Measurements from ENCODE around the gene BAD. TPM values are rescaled to one million over a fixed set of nuclear protein-coding genes. Genes with fewer than 3 reads are reported as not detected.

Gene BAD
- total and polyA plus RNA-seq, 12 donors, result 9.5 to 219 (median 101) TPM

- no peaks in the 10 kb centered on the region for H3K36me3 ChIP-seq (replicated peaks in 1 of 2)
- DNase-seq, result peak; percentile 86 to 99 (median 97)
- 20 to 26% (median 20%) methylated on average over 13 to 20 of the region's 20 CpGs for WGBS, 4 donors
- H3K4me1 ChIP-seq (replicated peaks in 1 of 2), result peaks cover 9 to 16% of the 10 kb centered on the region in 2 donors
- intact Hi-C loops (cut with DNase I), result no loop called here
- TF ChIP-seq CTCF (IDR thresholded peaks at IDR 0.05) (peak; percentile 39 to 81 (median 73)), POLR2A (IDR thresholded peaks at IDR 0.05) (peak in 1 of 2 donors; percentile 26)
- no peaks in the 10 kb centered on the region for H3K27me3 ChIP-seq
- peak overlapping the region in 1 of 4 donors; percentile 19 for H3K4me3 ChIP-seq
- no peaks in the 10 kb centered on the region for H3K9me3 ChIP-seq (replicated peaks in 1 of 3)
- H3K27ac ChIP-seq, result peak overlapping the region in 3 of 5 donors; percentile 26 to 66 (median 53)
These were observed 47.3 kb upstream of the BAD start for GRCh38 chr11:64331569-64332371.

- no peak for DNase-seq
- WGBS, 4 donors, result 84 to 91% (median 86%) methylated on average over 9 to 11 of the region's 11 CpGs
- intact Hi-C loops (cut with DNase I), result no loop called here
These were observed 46.4 kb upstream of the BAD start for GRCh38 chr11:64330888-64331287.

GRCh38 chr11:64327993-64328392, 43.5 kb upstream of the BAD start:
- 92 to 97% (median 94%) methylated on average over 3 of the region's 3 CpGs for WGBS, 4 donors
- Histone ChIP-seq H3K4me3 (no peak overlapping the region), H3K9me3 (replicated peaks in 1 of 3) (no peaks in the 10 kb centered on the region), H3K27ac (no peak overlapping the region), H3K4me1 (replicated peaks in 1 of 2) (peaks cover 9 to 16% of the 10 kb centered on the region in 2 donors), H3K36me3 (replicated peaks in 1 of 2) (no peaks in the 10 kb centered on the region), H3K27me3 (no peaks in the 10 kb centered on the region)
- no peak for TF ChIP-seq POLR2A (IDR thresholded peaks at IDR 0.05)
- no peak for TF ChIP-seq CTCF (IDR thresholded peaks at IDR 0.05)
- no peak for DNase-seq
- intact Hi-C loops (cut with DNase I), result no loop called here

More at GRCh38 chr11:64330888-64331287, 46.4 kb upstream of the BAD start:
- H3K4me3 ChIP-seq, result no peak overlapping the region
- no peaks in the 10 kb centered on the region for H3K36me3 ChIP-seq (replicated peaks in 1 of 2)
- peaks cover 9 to 16% of the 10 kb centered on the region in 2 donors for H3K4me1 ChIP-seq (replicated peaks in 1 of 2)
- no peak overlapping the region for H3K27ac ChIP-seq
- no peaks in the 10 kb centered on the region for H3K27me3 ChIP-seq
- TF ChIP-seq CTCF (IDR thresholded peaks at IDR 0.05) (no peak), POLR2A (IDR thresholded peaks at IDR 0.05) (no peak)
- H3K9me3 ChIP-seq (replicated peaks in 1 of 3), result no peaks in the 10 kb centered on the region

DNA sequence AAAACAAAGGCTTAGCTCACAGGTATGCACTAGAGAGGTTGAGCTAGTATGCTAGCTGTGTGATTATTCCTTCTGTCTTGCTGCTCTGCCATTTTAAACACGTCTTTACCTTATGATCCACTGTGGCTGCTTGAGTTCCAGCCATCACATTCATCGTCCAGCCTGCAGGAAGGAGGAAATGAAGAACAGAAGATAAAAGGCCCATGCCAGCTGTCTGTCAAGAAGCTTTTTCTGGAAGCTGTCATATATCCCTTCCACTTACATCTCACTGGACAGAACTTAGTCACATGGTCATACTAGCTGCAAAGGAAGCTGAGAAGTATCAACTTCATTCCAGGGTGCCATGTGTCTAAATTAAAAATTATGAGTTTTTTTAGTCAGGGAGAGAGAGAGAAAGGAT, 42.9 kb upstream of the BAD start:
- WGBS, 4 donors, result 86 to 90% (median 88%) methylated on average over 2 of the region's 2 CpGs
- intact Hi-C loops (cut with DNase I), result no loop called here
- Histone ChIP-seq H3K27me3 (no peaks in the 10 kb centered on the region), H3K9me3 (replicated peaks in 1 of 3) (no peaks in the 10 kb centered on the region), H3K36me3 (replicated peaks in 1 of 2) (peaks cover 0 to 5% of the 10 kb centered on the region in 2 donors), H3K4me1 (replicated peaks in 1 of 2) (peaks cover 8 to 14% of the 10 kb centered on the region in 2 donors), H3K27ac (no peak overlapping the region), H3K4me3 (no peak overlapping the region)
- no peak for TF ChIP-seq CTCF (IDR thresholded peaks at IDR 0.05)
- no peak for TF ChIP-seq POLR2A (IDR thresholded peaks at IDR 0.05)
- no peak for DNase-seq
